HG02763 (cell line): Measurements from ENCODE around the gene CWC25.
"Not testable (repeated sequence)": the region's sequence is repeated elsewhere in the genome, so short reads cannot be mapped to it uniquely, and the experiment has no call there.

Experiments used
- ATAC-seq: cut with Tn5 transposase; IDR thresholded peaks from one replicate; pipeline ENCODE4 v1.9.1; 2021; ENCODE audit warnings: mild to moderate bottlenecking, moderate library complexity; ENCODE audit not compliant: unreplicated experiment

The CWC25 gene

GRCh38 chr17:38824899-38825761, at the start of gene CWC25:
Gene CWC25, minus strand, starts transcription at chr17:38825321. Its CDS starts 138 bp downstream, at chr17:38825183.
- ATAC-seq, result peak; percentile 89

- no peak for ATAC-seq
Observed at GRCh38 chr17:38873640-38874380, 48.7 kb upstream of the CWC25 start.

GRCh38 chr17:38872671-38873385, 47.7 kb upstream of the CWC25 start:
- no peak for ATAC-seq

GRCh38 chr17:38872027-38872511, 46.9 kb upstream of the CWC25 start:
- ATAC-seq, result no peak

GRCh38 chr17:38871247-38872015, 46.3 kb upstream of the CWC25 start:
- no peak for ATAC-seq

GRCh38 chr17:38870259-38871165, 45.4 kb upstream of the CWC25 start:
- ATAC-seq, result no peak

- peak; percentile 41 for ATAC-seq
Observed at GRCh38 chr17:38869526-38870258, 44.6 kb upstream of the CWC25 start, which contains the start of gene LASP1. Gene LASP1, plus strand, starts transcription at chr17:38870058. Its CDS starts 132 bp downstream, at chr17:38870190.

GRCh38 chr17:38868817-38869525, 43.9 kb upstream of the CWC25 start:
- peak; percentile 29 for ATAC-seq

GRCh38 chr17:38867968-38868816, 43.1 kb upstream of the CWC25 start:
- no peak for ATAC-seq

- ATAC-seq, result no peak
Observed at GRCh38 chr17:38867179-38867967, 42.3 kb upstream of the CWC25 start.

GRCh38 chr17:38864636-38865398, 39.7 kb upstream of the CWC25 start:
- no peak for ATAC-seq

GRCh38 chr17:38861399-38861843, 36.3 kb upstream of the CWC25 start:
- ATAC-seq, result no peak

- ATAC-seq, result no peak
Observed at GRCh38 chr17:38857271-38857670, 32.1 kb upstream of the CWC25 start.

GRCh38 chr17:38855101-38855714, 30.1 kb upstream of the CWC25 start:
- not testable (repeated sequence) for ATAC-seq
